Pancreas (tissue), 10 donors: ENCODE results near the gene RNASE7. TPM values are rescaled to one million over a fixed set of nuclear protein-coding genes. Genes with fewer than 3 reads are reported as not detected.
"Not testable (repeated sequence)": the region's sequence is repeated elsewhere in the genome, so short reads cannot be mapped to it uniquely, and the experiment has no call there.

ENCODE experiments used
- ATAC-seq, 4 donors: fragments of 200-7000 bp; cut with Tn5 transposase; one replicate each; pipeline versions ENCODE4 v1.8.0 to v1.9.1; 2020; ENCODE audit warnings: mild to moderate bottlenecking in 4 of 4, moderate library complexity in 4 of 4
- DNase-seq, 6 donors: peaks; one replicate each; pipeline ENCODE4 v3.0.0-alpha.2; 2020
- FAIRE-seq: peaks from 2 replicates; lab custom pipeline; 2012; peaks lifted over from hg19 to GRCh38; lab: Jason Lieb, UNC
- H3K27ac ChIP-seq, 4 donors: fragments of 200-600 bp; sonication (generic); 1 replicate in 3 of 4; 2 replicates in 1 of 4; pipeline versions ENCODE4 v1.5.0 to v1.8.0; 2020
- H3K27me3 ChIP-seq, 4 donors: fragments of 200-600 bp; one replicate each; pipeline ENCODE4 v1.8.0; 2021
- H3K36me3 ChIP-seq, 3 donors: fragments of 200-600 bp; sonication (generic) in 1 of 3; one replicate each; pipeline versions ENCODE4 v1.5.0 to v1.8.0; 2020 to 2021
- H3K4me1 ChIP-seq, 3 donors: fragments of 200-600 bp; one replicate each; pipeline ENCODE4 v1.8.0; 2021
- H3K4me3 ChIP-seq, 4 donors: fragments of 200-600 bp; sonication (generic) in 2 of 4; one replicate each; pipeline versions ENCODE4 v1.5.0 to v1.8.0; 2020 to 2021
- H3K9me3 ChIP-seq, 4 donors: fragments of 200-600 bp; one replicate each; pipeline ENCODE4 v1.8.0; 2021
- WGBS, 2 donors: extraction: QIAGEN DNeasy Blood & Tissue Kit; methylation state at CpG; one replicate each; pipeline ENCODE4 v1.1.7; 2013; 5-methylcytosine and 5-hydroxymethylcytosine counted together
- intact Hi-C, 3 donors: fragments of 100-400 bp; cut with DNase I; formaldehyde crosslinking; loops; one replicate each; pipeline versions ENCODE4 v1.11.1 to v1.14.2; 2022
- polyA plus RNA-seq, 2 donors: library from polyadenylated mRNA; stranded (reverse); fragments of 200-250 nt; gene quantifications; one replicate each; pipeline ENCODE4 v1.2.3, GENCODE V29; 2013
- total RNA-seq, 6 donors: library from RNA; stranded (reverse); fragmentation: NEBNext Ultra II Directional in 4 of 6; extraction: Animal tissue kit (Norgen Biotek cat#: 25700) in 4 of 6; gene quantifications; one replicate each; pipeline versions ENCODE4 v1.2.1 to v1.2.4, GENCODE V29; 2021 to 2023
- TF ChIP-seq, protein P1 (sequence below), 4 donors: fragments of 200-600 bp; sonication (generic) in 3 of 4; IDR thresholded peaks; one replicate each; pipeline versions ENCODE4 v1.5.0 to v1.8.0; 2021; ENCODE audit warnings: antibody characterized with exemption in 4 of 4
- donor health status: healthy with polysubstance abuse.
- donor health status: DM: no; HTN: no; CAD: no; lungs with moderate emphysema.
- donor health status: DM: no; HTN: no; CAD: no.
- donor health status: control.
- donor health status: control.
- donor health status: Bipolar disorder and iron deficiency.
- donor health status: DM: yes; HTN: yes; CAD: no.
- donor health status: DM: no; HTN: no; CAD: no.
- donor health status: DM: no; HTN: no; CAD: no.
- donor health status: DM: yes; HTN: yes; CAD: no.

The RNASE7 gene
- total and polyA plus RNA-seq, 8 donors, result 0.11 to 0.78 (median 0.23) TPM; not detected in 3

DNA sequence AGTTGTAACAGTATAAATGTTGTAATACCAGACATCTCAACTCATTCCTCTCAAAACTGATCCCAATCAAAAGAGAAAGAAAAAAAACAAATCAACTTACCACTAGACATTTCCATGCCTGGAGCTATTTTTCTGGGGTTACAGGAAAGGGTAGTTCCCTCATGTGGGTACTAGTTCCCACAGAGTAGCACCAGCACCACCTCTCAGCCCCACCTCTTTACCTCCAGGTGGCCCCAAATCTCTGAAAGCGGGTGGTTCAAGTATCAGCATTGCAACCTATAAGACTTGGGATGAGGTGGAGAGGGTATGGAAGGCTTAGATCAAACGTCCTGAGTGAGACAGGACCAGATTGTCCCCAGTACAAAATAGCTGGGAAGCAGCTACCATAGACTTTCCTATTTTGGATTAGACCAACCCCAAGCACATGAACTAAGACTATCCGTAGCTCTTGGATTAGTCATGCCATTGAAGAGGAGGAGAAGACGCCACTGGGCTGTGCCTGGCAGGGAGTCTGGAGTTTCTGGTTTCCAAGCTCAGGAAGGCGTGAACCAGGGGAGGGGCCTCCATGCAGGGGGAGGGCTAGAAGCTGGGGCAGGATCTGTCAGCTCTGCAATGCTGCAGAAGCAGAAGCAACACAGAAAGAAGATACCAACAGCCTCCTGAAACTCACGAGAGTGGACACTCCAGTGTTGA, 43.3 kb upstream of the RNASE7 start, which contains the start of gene SLC39A2:
Gene SLC39A2 (plus strand): TSS at position 620 of the 693 bp plus-strand sequence. CDS start 154 bp downstream, outside the sequence.
- no peak for FAIRE-seq
- 37 to 42% methylated on average over 6 of the region's 6 CpGs for WGBS, 2 donors
- Histone ChIP-seq H3K4me3 (no peak within 1 kb of the TSS), H3K4me1 (no peaks in the 10 kb centered on the region), H3K27me3 (no peaks in the 10 kb centered on the region), H3K36me3 (peaks cover 9 to 35% (median 24%) of the 10 kb centered on the region in 3 donors), H3K27ac (no peak within 1 kb of the TSS), H3K9me3 (no peaks in the 10 kb centered on the region)
- intact Hi-C loops, result no loop called here
- TF ChIP-seq, protein P1, sequence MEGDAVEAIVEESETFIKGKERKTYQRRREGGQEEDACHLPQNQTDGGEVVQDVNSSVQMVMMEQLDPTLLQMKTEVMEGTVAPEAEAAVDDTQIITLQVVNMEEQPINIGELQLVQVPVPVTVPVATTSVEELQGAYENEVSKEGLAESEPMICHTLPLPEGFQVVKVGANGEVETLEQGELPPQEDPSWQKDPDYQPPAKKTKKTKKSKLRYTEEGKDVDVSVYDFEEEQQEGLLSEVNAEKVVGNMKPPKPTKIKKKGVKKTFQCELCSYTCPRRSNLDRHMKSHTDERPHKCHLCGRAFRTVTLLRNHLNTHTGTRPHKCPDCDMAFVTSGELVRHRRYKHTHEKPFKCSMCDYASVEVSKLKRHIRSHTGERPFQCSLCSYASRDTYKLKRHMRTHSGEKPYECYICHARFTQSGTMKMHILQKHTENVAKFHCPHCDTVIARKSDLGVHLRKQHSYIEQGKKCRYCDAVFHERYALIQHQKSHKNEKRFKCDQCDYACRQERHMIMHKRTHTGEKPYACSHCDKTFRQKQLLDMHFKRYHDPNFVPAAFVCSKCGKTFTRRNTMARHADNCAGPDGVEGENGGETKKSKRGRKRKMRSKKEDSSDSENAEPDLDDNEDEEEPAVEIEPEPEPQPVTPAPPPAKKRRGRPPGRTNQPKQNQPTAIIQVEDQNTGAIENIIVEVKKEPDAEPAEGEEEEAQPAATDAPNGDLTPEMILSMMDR (IDR thresholded peaks at IDR 0.05), result no peak
- DNase-seq, result no peak
- peak in 3 of 4 donors; percentile 68 to 77 (median 69) for ATAC-seq

DNA sequence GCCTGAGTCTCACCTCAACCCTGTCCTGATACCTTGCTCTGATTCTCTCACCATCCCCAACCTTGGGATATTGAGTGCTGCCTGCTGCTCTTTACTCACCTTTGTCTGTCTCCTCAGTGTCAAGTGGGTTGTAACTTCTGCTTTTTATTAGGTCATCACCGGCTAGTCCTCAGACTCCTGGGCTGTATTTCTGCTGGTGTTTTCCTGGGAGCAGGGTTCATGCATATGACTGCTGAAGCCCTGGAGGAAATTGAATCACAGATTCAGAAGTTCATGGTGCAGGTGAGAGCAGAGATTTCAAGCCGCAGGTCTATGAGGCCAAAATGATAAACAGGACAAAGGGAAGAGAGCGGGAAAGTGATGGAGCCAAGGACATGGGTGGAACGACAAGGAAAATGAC, 42.6 kb upstream of the RNASE7 start:
- DNase-seq, result no peak
- 63 to 66% methylated on average over 4 of the region's 4 CpGs for WGBS, 2 donors
- TF ChIP-seq, protein P1 (IDR thresholded peaks at IDR 0.05), result no peak
- peaks cover 9 to 27% (median 21%) of the 10 kb centered on the region in 3 donors for H3K36me3 ChIP-seq
- intact Hi-C loops, result no loop called here
- no peak for ATAC-seq
- no peaks in the 10 kb centered on the region for H3K4me1 ChIP-seq
- no peak overlapping the region for H3K4me3 ChIP-seq
- H3K27me3 ChIP-seq, result no peaks in the 10 kb centered on the region
- no peak overlapping the region for H3K27ac ChIP-seq
- FAIRE-seq, result no peak
- no peaks in the 10 kb centered on the region for H3K9me3 ChIP-seq

DNA sequence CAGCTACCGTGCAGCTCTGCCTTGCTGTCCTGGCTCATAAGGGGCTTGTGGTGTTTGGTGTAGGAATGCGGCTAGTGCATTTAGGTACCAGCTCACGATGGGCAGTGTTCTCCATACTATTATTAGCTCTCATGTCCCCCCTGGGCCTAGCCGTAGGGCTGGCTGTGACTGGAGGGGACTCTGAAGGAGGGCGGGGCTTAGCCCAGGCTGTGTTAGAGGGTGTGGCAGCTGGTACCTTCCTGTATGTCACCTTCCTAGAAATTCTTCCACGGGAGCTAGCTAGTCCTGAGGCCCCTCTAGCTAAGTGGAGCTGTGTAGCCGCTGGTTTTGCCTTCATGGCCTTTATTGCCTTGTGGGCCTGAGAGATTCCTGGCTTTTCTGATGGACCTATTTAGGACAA, 40.9 kb upstream of the RNASE7 start:
- H3K9me3 ChIP-seq, result no peaks in the 10 kb centered on the region
- H3K36me3 ChIP-seq, result peaks cover 0 to 12% (median 6%) of the 10 kb centered on the region in 3 donors
- H3K27me3 ChIP-seq, result no peaks in the 10 kb centered on the region
- TF ChIP-seq, protein P1 (IDR thresholded peaks at IDR 0.05), result no peak
- DNase-seq (no peak), FAIRE-seq (no peak), ATAC-seq (no peak)
- intact Hi-C loops, result no loop called here
- no peak overlapping the region for H3K27ac ChIP-seq
- H3K4me1 ChIP-seq, result no peaks in the 10 kb centered on the region
- H3K4me3 ChIP-seq, result no peak overlapping the region
- WGBS, 2 donors, result 73 to 78% methylated on average over 7 of the region's 7 CpGs

DNA sequence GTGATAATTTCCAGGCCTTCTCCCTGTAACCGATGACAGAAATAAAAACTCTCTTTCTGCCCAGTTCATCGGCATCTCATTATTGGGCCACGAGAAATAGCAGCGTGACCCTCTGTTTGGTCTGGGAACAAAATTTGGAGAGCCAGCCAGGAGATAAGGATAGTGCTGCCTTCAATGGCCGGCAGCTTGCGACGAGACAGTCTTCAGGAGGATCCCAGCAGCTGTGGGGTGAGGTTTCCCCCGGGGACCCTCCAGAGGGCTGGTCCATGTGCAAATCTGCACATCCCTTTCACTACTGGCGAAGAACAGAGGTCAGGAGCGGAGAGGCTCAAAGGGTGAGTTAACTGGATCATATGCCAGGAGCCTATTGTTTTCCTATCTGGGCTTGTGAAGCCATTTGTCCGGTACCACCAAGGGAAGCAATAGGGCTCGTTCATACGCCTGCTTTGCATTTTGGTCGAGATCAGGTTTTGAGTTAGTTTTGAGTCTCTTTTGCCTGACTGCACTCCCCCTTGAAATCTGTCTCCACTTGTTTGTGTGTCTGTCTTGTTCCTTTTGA, 38.3 kb upstream of the RNASE7 start:
- Histone ChIP-seq H3K4me1 (no peaks in the 10 kb centered on the region), H3K9me3 (no peaks in the 10 kb centered on the region), H3K36me3 (no peaks in the 10 kb centered on the region), H3K27ac (no peak overlapping the region), H3K27me3 (no peaks in the 10 kb centered on the region), H3K4me3 (no peak overlapping the region)
- DNase-seq (no peak), ATAC-seq (no peak), FAIRE-seq (no peak)
- WGBS, 2 donors, result 80 to 82% methylated on average over 14 of the region's 14 CpGs
- intact Hi-C loops, result no loop called here
- TF ChIP-seq, protein P1 (IDR thresholded peaks at IDR 0.05), result no peak

DNA sequence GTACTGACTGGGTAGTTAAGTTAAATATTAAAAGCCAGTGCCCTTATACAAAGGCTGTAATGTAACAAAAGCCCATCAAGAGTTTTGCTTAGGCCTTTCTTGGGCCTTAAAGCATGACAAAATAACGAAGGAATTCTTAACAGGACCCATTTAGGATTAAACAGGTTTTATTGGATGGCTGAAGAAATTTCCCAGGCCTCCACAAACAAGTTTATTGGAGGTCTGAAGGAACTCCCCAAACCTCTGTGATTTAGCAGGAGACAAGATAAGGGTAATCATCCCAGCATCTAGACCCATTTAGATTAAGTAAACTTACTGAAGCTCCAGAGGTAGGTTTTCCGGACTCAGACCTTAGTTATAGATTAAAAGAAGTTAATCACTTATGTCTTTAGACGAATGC, 32.4 kb upstream of the RNASE7 start:
- H3K4me1 ChIP-seq, intact Hi-C loops, DNase-seq, H3K27me3 ChIP-seq, H3K36me3 ChIP-seq, H3K4me3 ChIP-seq, FAIRE-seq, H3K27ac ChIP-seq, ATAC-seq, H3K9me3 ChIP-seq: not testable (repeated sequence)
- WGBS, 2 donors, result 65 to 67% methylated on average over 3 of the region's 3 CpGs
